SIG-M5 treated with dmso at 0.1 percent for 504 hours (cell line): ENCODE results near the gene MIB2.
"Not testable (repeated sequence)": the region's sequence is repeated elsewhere in the genome, so short reads cannot be mapped to it uniquely, and the experiment has no call there.

Source experiments
- DNase-seq: peaks from one replicate; lab custom pipeline; 2025; ENCODE audit not compliant: unreplicated experiment; lab: John Stamatoyannopoulos, UW

Gene MIB2

DNA sequence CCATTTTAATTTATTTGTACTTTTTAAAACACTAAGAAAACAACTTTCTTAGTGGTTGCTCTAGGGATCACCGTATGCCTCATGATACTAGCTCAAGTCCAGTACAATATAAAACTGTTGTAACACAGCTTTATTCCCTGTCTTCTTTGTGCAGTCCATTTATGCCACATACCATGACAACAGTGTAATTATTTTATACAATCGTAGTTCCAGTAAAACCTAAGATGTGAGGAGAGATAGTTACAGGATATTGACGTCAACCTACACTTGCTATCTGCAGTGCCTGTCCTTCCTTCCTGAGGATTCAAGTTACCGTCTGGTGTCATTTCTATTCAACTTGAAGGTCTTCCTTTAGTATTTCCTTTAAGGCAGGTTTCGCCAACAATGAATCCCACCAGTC is 31.0 kb downstream of the MIB2 start:
- DNase-seq = not testable (repeated sequence)

DNA sequence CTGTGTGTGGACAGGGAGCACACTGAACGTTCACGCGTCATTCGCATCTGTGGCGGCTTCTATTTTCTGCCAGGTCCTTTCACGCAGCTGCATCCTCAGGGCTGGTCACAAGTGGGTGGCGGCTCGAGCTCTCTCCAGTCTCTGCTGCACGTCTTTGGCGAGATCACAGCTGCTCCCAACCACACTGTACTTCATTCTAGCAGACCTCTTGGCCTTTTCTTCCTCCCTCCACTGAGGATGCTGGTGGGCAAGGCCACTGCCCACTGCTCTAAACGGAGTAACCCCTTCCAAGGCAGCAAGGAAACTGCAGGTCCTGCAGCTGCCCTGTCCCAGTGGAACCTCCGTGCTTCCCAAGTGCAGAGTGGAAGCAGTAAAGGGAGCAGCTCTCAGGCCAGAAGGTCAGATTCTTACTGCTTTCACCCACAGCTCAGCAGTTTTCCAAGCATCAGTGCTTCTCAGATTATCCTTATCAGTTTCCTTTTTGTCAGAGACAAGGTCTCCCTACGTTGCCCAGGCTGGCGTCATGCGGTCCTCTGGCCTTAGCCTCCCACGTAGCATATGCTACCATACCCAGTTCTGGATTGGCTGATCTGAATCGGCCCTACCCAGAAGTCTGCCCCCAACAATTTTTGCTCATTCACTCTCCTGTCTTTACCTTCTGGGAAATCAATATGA is 32.4 kb downstream of the MIB2 start:
- not testable (repeated sequence) for DNase-seq

DNA sequence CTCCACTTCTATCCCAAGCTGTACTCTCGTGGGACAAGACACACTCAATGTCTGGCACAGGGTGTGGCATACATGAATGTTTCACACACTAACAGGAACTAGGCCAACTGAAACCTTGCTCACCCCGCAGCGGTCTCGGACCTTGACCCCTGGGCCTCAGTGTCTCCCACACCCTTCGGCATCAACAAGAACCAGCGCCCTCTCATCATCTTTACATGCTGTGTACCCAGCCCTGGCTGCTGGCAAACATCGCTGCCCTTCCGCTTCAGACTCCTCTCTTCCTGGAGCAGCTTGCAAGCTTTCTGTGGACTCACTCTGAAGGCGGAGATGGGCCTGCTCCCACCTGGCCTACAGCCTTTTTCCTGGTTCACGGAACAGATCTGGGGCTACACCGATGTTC is 33.0 kb downstream of the MIB2 start:
- not testable (repeated sequence) for DNase-seq

DNA sequence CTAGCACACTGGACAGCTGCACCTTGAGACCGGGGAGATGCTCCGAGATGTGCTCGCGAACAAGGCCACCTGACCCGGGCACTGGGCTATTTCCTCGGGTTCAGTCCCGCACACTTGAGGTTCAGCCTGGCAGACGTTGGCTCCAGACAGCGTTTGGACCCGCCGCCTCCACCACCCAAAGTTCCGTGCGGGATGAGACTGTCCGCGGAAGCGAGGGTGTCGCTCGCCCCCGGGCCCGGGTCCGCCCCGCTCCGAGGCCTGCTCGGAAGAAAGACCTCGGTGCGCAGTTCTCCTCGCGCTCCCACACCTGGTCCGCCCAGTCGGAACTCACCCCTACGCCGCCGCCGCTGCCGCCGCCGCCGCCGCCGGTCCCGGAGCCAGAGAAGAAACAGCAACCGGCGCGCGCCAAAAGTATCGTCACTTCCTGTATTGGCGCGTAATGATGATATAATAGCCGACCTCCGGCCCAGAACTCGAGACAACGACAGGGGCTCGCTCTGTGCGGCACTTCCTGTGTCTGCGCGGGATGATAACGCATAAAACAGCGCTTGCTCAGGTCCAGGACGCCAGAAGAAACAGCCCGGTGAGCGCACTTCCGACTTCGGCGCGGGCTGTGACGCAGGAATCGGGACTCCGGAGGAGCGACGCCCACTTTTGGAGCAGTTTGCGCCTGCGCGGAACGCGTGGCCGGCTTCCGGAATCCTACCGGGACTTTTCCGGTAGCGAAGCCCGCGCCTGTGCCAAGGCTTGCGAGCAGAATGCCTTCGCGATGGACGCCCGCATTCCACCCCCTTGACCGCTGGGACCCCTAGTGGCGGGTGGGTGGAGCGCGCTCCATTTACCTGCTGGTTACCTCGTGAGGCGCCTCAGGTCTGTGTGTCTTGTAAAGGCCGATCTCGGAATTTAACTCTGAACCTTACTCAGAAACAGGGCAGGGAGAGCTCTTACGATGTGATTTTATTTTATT is 43.6 kb downstream of the MIB2 start, which contains the start of gene CDK11B:
Gene CDK11B, minus strand, starts transcription at position 422 of the 967 bp plus-strand sequence. CDS start 1,519 bp downstream, outside the sequence.
- peak; percentile 85 for DNase-seq

DNA sequence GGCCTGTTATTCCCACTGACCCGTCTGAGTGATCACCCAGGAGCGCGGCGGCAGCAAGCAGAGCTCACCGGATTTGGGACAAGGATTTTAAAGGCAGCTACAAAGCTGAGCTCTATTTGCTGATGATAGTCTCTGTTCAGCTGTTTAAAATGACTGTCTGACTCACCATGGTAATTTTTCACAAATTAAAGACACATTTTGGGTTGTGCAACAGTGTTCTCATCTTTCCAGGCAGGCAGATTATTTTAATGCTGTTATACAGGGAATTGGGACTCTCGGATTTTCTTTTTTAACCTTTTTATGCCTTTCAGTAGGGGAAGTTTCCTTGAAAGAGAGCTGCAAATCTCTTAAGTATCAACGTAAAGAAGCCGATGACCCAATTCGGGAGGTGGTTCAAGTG is 47.1 kb downstream of the MIB2 start:
- DNase-seq = not testable (repeated sequence)

DNA sequence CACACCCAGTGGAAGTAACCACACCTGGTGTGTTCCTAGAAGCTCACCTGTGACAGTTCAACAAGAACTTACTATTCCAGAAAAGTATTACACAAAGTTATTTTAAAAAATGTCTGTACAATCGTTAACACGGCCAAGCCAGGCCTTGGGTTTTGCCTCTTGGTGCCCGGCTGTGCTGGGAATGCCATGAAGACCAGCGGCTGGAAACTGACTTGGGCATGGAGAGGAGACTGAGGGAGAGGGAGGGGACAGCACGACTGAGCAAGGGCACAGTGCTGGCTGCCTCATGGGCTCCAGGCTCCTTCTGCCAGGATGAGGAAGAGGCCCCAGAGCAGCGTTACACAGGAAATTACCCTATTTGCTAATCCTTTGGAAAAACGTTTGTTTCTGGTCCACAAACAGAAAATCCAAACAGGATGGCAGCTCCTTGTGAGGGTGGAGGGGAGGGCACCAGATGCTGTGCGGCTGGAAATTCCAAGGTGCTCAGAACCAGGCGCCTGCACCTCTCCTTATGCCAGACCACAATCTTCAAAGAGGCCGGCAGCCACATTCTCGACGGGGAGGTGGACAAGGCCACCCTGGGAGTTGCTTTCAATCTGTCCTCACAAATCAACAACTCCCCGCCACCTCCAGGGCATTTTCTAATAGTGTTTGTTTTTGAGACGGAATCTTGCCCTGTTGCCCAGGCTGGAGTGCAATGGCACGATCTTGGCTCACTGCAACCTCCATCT is 47.7 kb downstream of the MIB2 start:
- not testable (repeated sequence) for DNase-seq

DNA sequence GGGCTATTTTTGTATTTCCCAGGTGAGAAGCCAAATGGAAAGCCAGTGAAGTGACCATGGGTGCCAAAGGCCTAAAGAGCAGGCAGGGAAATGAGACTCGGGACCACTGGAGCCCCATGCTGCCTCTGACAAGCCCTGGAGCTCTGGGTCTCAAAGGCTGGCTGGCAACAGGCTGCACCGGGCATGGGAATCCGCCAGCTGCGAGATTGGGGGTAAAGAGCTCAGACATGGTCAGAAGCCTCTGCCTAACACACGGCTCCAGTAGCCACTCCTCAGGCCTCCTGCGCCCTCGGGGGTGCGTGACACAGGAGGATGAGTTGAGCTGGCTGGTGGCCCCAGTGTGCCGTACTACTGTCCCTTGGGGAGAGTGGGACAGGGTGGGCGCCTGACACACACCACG is 49.0 kb downstream of the MIB2 start:
- not testable (repeated sequence) for DNase-seq

DNA sequence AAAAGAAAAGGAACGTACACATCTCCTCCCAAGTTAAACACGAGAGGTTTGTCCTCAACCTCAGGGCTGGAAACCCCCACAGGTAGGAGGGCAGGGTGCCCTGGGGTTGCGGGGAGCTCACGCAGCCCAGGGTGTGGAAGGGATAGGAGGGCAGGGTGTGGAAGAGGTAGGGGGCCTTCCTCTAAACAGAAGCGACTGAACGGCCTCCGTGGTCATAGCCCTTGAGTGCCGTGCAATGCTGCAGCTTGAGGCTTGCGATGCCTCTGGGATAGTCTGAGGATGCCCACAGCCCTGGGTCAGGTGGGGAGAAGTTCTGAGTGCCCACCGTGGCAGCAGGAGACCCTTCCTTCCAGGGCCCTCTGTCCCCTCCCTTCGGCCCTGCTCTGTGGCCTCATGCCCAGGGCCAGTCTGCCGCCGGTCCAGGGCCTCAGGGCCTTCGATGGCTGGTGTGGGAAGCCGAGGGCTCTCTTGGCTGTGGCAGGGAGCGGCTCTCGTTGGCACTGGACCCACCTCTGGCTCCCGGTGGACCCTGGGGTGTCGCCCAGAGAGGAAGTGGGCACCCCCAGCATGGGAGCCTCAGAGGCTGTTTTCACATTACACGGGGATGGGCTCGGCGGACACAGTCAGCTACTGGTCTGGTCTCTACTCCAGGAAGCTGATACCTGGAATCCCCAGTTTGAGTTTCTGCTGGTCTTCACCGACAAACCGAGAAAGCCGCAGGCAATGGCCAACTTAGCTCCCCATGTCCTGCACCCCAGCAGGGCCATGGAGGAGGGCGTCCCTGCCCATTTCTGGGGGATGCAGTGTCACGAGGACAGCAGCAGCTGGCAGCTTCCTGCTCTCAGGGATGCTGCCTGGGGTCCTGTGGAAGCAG is 49.9 kb downstream of the MIB2 start:
- DNase-seq = no peak

DNA sequence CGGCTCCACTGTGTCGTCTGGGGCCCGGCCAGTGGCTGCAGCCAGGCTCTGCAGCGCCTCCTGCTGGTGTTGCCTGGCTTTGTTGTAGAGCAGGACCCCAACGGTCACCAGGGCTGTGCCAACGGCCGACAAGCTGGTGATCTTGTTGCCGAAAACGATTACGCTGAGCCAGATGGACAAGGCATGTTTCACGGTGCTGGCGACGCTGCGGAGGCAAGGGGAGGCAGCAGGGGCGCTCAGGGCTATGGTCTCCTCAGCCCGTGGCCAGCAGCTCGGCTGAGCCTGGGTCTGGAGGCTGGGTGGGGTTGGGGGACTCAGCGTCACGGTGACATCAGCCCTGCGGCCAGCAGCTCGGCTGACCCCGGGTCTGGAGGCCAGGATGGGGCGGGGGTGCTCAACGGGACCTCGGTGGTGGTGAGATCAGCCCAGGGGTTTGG is 50.5 kb downstream of the MIB2 start:
- DNase-seq = no peak

DNA sequence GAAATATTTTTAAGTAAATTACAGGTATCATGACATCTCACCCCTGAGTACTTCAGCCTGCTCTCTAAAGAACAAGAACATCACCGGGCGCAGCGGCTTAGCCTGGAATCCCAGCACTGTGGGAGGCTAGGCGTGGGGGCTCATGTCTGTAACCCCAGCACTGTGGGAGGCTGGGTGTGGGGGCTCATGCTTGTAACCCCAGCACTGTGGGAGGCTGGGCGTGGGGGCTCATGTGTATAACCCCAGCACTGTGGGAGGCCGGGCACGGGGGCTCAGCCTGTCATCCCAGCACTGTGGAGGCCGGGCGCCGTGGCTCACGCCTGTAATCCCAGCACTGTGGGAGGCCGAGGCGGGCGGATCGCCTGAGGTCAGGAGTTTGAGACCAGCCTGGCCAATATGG is 51.2 kb downstream of the MIB2 start:
- DNase-seq = no peak

DNA sequence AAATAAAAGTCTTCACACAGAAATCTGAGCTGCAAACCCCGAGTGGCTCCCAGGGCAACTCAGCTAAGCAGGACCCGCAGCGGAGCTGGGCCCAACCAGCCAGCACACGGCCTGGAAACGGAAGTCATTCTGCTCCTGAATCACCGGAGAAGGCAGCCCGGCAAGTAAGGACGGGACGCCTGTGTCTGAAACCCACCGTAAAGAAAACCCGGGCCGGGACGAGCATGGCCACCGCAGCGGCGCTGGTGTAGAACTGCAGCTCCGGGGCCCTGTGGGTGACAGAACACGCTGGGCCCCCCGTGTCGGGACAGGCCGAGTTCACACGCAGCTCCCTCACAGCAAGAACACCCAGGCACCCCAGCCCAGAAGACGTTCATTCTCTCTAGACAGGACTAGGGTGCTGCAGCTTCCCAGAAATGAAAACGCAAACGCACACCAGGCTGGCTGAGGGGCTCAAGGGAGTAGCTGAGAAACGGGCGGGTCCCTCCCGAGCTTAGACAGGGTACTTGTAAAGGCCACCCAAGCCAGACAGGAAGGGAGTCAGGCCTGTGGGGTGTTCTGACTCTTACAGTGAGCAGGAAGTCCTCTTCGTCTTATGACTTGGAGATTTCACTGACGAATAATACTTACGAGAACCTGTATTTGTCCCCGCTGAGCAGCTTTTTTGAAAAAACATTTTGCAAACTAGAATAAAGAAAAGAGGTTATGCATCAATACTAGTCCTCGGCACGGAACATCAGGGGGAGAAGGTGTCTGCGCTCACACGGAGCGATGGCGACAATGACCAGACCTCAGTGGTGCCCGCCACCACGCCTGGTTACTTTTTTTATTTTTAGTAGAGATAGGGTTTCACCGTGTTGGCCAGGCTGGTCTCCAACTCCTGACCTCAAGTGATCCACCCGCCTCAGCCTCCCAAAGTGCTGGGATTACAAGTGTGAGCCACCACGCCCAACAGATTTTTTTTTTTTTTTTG is 54.5 kb downstream of the MIB2 start:
- no peak for DNase-seq

DNA sequence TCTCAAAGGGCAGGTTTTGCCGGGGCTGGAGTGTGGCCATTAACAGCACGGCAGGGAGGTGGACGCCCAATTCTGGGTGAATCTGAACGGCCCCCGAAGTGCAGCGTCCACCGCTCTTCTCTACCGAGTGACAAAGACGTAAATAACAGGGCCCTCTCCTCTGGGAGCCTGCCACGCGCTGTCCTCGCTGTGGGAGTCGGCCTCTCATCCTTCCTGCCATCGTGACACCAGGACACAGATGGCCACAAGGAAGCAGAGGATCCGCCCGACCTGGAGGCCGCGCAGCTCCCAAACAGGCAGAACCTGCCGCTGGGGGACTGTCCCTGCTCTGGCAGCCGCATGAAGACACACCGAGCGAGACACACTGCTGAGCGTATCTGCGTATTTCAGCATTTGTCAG is 55.6 kb downstream of the MIB2 start:
- no peak for DNase-seq

DNA sequence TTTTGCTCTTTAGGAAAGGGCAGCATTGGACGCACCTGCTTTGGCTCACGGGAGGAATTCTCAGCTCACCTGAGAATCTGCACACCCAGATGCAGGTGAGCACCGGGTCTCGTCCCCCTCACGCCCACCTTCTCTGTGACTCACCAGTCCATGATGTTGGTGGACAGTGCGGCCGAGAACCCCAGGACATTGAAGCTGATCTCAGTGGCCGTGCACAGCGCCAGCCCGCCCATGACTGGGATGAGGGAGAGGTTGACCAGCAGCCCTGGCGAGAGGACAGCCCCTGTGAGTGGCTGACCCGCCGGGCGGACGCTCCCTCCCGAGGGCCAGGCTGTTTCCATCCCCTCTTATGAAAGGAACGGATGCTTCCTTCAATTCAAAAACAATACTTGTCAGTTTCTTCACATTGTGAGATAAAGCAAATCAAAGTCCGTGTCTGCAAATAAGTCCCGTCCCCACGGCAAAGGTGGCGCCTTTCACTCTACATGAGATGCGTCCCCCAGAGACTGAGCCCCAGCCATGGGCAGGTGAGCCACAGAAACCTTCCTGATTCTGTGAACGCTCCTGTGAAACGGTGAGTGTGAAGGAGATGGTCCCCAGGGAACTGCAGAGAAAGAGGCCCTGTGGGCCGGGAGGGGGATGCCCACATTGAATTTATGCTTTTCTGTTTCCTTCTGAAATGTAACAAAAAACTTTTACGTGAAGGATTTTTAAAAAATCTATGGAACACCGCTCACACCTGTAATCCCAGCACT is 56.2 kb downstream of the MIB2 start:
- DNase-seq = no peak

DNA sequence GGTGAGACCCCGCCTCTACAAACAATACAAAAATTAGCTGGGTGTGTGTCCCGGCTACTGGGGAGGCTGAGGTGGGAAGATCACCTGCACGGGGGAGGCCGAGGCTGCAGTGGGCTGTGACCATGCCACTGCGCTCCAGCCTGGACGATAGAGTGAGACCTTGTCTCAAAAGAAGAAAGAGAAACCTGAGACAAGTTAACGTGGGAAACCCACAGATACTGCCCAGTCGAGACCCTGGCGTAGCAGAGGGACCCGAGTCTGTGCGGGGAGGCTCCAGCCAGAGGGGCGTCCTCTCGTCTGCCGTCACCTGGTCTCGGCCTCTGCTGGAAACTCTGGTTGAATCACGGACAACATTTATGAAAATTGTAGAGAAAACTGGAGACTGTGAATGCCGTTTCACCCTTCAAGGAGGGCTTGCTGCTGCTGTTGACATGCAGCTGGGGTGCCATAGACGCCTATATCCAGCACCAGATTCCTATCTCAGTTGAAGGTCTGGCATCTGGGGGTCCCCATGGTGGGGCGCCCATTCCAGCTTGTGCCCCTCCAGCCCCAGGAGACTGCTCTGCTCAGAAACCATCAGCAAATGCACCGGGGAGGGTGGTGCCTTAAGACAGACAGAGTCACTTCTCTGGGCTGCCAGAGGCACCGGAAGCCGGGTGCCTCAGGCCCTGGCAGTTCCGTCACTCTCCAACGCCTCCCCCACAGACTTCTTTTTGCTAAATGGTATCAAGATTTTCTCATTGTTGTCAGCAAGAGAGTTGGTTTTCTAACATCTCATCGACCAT is 57.1 kb downstream of the MIB2 start:
- DNase-seq = no peak

DNA sequence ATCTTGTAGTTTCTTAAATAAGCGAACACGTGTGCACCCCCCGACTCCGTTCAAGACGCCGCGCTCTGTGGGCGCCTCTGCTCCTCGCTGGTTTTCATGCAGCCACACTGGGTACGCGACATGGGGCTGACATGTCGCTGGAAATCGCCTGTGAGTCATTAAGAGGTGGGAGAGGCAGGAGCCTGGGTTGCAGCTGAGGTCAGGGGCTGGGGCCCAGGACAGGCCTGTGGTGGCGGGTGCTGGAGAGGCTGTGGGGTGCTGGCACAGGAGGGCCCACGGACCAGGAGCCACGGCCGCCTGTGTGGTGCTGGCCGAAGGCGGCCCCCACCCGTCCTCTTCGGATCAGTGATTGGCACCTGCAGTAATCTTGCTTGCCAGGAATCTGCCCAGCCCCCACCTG is 59.5 kb downstream of the MIB2 start:
- not testable (repeated sequence) for DNase-seq

DNA sequence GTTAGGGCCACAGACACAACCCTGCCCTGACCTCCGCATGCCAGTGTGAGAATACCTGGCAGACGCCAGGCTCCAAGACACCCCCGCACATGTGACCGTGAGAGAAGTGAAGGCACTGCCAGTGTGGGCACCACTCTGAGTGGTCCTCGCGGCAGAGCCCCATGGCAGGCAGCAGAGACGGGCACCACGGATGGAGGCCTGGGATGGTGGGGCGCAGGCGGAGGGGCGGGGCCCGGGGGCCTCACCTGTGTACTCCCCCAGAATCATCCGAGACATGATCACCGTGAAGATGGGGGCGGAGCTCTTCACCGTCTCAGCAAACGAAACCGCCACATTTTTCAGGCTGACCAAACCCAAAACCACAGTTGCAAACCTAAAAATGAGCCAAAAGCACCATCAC is 59.9 kb downstream of the MIB2 start:
- DNase-seq = not testable (repeated sequence)

DNA sequence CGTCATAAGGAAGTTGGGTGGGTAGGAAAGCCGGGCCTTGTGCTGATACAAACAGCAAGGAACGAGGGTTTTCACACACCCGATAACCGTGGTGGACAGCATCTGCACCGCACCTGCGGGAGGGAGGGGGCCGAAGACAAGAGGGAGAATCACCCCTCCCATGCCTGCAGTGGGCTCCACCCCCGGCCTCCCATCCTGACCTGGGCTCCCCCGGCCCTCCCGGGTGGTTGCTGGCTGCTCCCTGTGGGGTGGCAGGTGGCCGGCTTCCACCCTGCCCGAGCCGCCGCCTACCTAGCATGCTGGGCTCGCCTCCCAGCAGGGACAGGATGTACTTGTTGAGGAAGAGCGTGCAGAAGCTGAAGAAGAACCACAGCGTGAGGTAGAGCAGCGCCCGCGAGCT is 60.8 kb downstream of the MIB2 start:
- not testable (repeated sequence) for DNase-seq
